Stimulated activated CD4-positive, alpha-beta T cell treated with anti-CD3 and anti-CD28 coated beads, Interleukin-1b, Interleukin-23, amount 100 ng/mL, for 24 hours (primary cell): ENCODE data around the gene HS3ST3A1.
"Not testable (repeated sequence)": the region's sequence is repeated elsewhere in the genome, so short reads cannot be mapped to it uniquely, and the experiment has no call there.

Source experiments
- DNase-seq, 4 experiments: peaks; one replicate each; pipeline ENCODE4 v3.0.0-alpha.2; 2020; ENCODE audit warnings: low read depth in 4 of 4, low spot score in 1 of 4

Gene HS3ST3A1

GRCh38 chr17:13496553-13497056, 105.1 kb downstream of the HS3ST3A1 start:
- not testable (repeated sequence) for DNase-seq

- no peak for DNase-seq
These were observed 106.3 kb downstream of the HS3ST3A1 start for GRCh38 chr17:13495423-13495822.

- no peak for DNase-seq
These were observed 109.0 kb downstream of the HS3ST3A1 start for GRCh38 chr17:13492737-13493122.

GRCh38 chr17:13491916-13492736, 109.6 kb downstream of the HS3ST3A1 start:
- DNase-seq = no peak

GRCh38 chr17:13491491-13491890, 110.2 kb downstream of the HS3ST3A1 start:
- no peak for DNase-seq

GRCh38 chr17:13490906-13491482, 110.7 kb downstream of the HS3ST3A1 start:
- no peak for DNase-seq

GRCh38 chr17:13490427-13490826, 111.3 kb downstream of the HS3ST3A1 start:
- no peak for DNase-seq

GRCh38 chr17:13485327-13485726, 116.4 kb downstream of the HS3ST3A1 start:
- no peak for DNase-seq

GRCh38 chr17:13484020-13484419, 117.7 kb downstream of the HS3ST3A1 start:
- DNase-seq = no peak

GRCh38 chr17:13480877-13481276, 120.9 kb downstream of the HS3ST3A1 start:
- DNase-seq = no peak

GRCh38 chr17:13478326-13478830, 123.4 kb downstream of the HS3ST3A1 start:
- no peak for DNase-seq

- no peak for DNase-seq
These were observed 124.5 kb downstream of the HS3ST3A1 start for GRCh38 chr17:13477180-13477611.

- no peak for DNase-seq
These were observed 125.0 kb downstream of the HS3ST3A1 start for GRCh38 chr17:13476720-13477119.

- DNase-seq = no peak
These were observed 126.0 kb downstream of the HS3ST3A1 start for GRCh38 chr17:13475574-13476223.

- DNase-seq = no peak
These were observed 127.5 kb downstream of the HS3ST3A1 start for GRCh38 chr17:13474073-13474800.

- DNase-seq = no peak
These were observed 136.1 kb downstream of the HS3ST3A1 start for GRCh38 chr17:13465678-13466077.

GRCh38 chr17:13462673-13463124, 139.0 kb downstream of the HS3ST3A1 start:
- DNase-seq = no peak

- no peak for DNase-seq
These were observed 139.6 kb downstream of the HS3ST3A1 start for GRCh38 chr17:13462146-13462545.

- no peak for DNase-seq
These were observed 141.3 kb downstream of the HS3ST3A1 start for GRCh38 chr17:13460261-13461000.

- DNase-seq = no peak
These were observed 143.9 kb downstream of the HS3ST3A1 start for GRCh38 chr17:13457783-13458182.
